ENCODE measurements around the gene IL17RC.

GRCh38 chr3:9976721-9977709, 60.1 kb downstream of the IL17RC start:
- no peak for TF ChIP-seq POLR2AphosphoS5 (IDR thresholded peaks at IDR 0.05; ENCODE audit: low read depth)
- TF ChIP-seq CTCF (IDR thresholded peaks at IDR 0.05; ENCODE audit: insufficient read depth, low read length) = no peak

Data from HL-60 (cell line).